GM12873 (cell line): ENCODE measurements around the gene MGMT.

Experiments used
- TF ChIP-seq, protein P1 (sequence below): IDR thresholded peaks from 2 replicates; pipeline ENCODE4 v1.5.1; 2012; ENCODE audit warnings: low read depth, mild to moderate bottlenecking, moderate library complexity, low read length, control low read depth; ENCODE audit not compliant: insufficient read depth; ENCODE audit errors: missing control alignments

The MGMT gene

DNA sequence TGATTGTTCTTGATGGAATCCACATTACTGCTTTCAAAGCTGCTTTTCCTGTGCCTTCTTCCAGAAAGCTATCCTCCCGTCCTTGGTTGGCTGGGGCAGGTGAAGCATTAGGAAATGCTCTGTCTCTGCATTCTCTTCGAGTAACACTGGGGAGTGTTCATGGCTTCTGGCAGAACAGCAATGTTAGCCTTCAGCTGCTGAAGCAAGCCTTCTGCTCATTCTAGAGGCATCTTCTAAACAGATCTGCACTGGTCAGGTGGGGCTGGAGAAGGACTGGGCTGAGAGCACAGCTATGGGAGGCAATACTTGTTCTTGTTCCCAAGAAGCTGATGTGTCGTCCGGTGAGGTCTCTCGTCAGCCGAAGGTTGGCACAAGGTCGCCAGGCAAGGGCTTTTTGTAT, 80.6 kb downstream of the MGMT start:
- TF ChIP-seq, protein P1, sequence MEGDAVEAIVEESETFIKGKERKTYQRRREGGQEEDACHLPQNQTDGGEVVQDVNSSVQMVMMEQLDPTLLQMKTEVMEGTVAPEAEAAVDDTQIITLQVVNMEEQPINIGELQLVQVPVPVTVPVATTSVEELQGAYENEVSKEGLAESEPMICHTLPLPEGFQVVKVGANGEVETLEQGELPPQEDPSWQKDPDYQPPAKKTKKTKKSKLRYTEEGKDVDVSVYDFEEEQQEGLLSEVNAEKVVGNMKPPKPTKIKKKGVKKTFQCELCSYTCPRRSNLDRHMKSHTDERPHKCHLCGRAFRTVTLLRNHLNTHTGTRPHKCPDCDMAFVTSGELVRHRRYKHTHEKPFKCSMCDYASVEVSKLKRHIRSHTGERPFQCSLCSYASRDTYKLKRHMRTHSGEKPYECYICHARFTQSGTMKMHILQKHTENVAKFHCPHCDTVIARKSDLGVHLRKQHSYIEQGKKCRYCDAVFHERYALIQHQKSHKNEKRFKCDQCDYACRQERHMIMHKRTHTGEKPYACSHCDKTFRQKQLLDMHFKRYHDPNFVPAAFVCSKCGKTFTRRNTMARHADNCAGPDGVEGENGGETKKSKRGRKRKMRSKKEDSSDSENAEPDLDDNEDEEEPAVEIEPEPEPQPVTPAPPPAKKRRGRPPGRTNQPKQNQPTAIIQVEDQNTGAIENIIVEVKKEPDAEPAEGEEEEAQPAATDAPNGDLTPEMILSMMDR = no peak

DNA sequence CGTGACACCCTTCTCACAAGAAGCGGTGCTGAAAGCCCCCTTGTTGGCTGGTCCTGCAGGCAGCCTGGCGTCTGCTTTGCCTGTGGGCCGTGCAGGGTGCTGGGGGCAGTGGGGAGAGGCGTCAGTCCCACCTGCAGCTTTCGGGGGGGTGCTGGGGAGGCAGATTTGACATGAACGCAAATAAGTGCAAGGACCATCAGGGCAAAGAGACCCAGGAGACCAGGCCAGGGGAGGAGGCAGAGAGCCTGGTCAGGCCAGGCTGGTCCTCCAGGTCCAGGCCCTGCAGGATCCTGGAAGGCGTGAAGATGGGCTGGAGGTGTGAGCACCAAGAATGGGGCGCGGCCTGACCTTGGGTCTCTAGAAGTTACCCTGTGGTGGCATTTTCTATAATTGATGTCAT, 81.6 kb downstream of the MGMT start:
- TF ChIP-seq, protein P1 = no peak

DNA sequence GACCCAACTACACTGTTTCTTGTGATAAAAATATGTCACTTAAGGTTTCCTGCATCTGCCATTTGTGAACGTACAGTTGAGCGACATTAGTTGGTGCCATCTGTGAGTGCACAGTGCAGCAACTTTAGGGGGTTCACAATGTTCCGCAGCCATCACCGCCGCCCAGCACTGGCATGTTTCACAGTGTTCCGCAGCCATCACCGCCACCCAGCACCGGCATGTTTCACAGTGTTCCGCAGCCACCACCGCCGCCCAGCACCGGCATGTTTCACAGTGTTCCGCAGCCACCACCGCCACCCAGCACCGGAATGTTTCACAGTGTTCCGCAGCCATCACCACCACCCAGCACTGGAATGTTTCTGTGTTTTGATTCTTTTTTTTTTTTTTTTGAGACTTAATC, 83.0 kb downstream of the MGMT start:
- TF ChIP-seq, protein P1 = no peak

DNA sequence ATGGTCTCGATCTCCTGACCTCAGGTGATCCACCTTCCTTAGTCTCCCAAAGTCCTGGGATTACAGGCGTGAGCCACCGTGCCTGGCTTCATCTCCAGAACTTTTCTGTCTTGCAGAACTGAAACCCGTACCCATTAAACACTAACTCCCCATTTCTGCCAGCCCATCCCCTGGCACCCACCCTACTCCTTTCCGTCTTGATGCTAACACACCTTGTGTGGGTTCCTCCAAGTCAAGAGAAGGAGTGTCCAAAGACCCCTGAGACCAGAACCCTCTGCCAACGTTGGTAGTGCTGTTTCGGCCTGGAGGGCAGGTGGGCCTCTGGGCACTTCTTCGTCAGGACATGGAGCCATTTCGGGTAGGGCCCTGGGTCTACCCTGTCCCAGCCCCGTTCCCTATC, 83.6 kb downstream of the MGMT start:
- TF ChIP-seq, protein P1 = no peak

DNA sequence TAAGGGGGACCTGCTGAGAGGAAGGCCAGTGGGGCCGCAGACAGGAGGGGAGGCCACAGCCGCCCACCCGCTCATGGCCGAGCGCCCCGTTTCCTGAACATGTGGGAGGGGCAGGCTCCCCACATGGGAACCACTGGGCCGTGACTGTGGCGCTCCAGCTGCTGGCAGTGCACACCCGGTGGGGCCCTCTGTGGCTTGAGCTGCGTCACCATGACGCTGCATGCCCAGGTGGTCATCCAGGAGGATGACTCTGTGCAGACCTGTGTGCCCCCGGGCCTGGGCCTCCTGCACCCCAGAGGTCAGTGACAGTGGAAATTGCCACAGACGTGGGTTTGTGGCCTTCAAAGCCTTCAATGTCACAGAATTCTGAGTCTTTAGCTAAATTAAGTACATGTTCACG, 85.1 kb downstream of the MGMT start:
- TF ChIP-seq, protein P1 = no peak

DNA sequence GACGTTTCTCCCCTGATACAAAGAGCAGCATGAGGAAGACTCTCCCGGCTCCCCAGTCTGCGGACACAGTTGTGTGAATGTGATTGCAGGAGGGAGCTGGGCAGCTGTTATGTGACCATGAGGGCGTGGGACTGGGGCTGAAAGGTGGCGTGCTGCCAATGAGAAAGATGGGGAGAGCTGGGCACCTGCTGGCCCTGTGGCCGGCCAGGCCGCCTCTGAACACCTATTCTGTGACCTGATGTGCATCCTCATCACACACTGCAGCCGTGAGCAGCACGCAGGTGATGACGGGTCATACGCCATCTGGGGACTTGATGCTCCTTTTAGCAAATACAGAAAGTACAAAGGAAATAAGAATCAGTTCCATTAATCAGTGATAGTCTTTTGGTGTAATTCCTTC, 86.9 kb downstream of the MGMT start:
- TF ChIP-seq, protein P1 = no peak

DNA sequence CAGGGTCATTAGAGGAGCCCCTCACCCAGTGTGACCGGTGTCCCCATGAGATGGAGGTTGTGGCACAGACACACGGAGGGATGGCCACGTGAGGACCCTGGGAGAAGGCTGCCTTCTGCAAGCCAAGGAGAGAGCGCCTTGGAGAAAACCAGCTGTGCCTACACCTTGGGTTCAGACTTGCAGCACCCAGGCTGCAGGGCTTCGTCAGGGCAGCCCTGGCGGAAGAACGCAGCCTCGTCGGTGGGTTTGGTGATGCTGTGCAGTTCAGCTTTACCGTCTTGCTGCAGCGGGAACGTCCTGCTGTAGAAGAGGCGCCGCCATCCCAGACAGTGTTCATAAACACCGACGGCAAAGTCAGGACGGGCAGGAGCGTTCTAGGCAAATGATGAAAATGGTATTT, 89.3 kb downstream of the MGMT start:
- TF ChIP-seq, protein P1 = no peak

DNA sequence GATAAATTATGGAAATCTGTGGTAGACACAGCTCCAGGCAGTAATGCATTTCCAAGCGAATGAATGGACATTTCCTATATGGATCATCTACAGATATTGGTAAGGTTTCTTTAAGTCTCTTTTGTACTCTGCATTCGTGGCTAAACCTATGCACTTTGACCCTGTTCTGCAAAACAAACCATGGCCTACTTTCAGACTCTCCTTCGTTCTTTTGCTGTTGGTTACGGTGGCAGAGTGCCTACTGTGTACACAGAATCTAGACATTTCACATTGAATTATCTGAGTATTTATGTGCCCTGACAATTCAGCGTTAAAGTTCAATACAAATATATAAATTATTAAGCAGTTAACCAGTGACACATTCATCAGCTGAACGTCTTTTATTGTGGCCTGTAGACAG, 93.3 kb downstream of the MGMT start:
- TF ChIP-seq, protein P1 = no peak
